GM18511 (cell line): Measurements from ENCODE around the gene SLC13A2.
"Not testable (repeated sequence)": the region's sequence is repeated elsewhere in the genome, so short reads cannot be mapped to it uniquely, and the experiment has no call there.

Source experiments
- ATAC-seq: cut with Tn5 transposase; IDR thresholded peaks from one replicate; pipeline ENCODE4 v1.9.1; 2021; ENCODE audit warnings: mild to moderate bottlenecking, moderate library complexity; ENCODE audit not compliant: unreplicated experiment

The SLC13A2 gene, protein sequence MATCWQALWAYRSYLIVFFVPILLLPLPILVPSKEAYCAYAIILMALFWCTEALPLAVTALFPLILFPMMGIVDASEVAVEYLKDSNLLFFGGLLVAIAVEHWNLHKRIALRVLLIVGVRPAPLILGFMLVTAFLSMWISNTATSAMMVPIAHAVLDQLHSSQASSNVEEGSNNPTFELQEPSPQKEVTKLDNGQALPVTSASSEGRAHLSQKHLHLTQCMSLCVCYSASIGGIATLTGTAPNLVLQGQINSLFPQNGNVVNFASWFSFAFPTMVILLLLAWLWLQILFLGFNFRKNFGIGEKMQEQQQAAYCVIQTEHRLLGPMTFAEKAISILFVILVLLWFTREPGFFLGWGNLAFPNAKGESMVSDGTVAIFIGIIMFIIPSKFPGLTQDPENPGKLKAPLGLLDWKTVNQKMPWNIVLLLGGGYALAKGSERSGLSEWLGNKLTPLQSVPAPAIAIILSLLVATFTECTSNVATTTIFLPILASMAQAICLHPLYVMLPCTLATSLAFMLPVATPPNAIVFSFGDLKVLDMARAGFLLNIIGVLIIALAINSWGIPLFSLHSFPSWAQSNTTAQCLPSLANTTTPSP

DNA sequence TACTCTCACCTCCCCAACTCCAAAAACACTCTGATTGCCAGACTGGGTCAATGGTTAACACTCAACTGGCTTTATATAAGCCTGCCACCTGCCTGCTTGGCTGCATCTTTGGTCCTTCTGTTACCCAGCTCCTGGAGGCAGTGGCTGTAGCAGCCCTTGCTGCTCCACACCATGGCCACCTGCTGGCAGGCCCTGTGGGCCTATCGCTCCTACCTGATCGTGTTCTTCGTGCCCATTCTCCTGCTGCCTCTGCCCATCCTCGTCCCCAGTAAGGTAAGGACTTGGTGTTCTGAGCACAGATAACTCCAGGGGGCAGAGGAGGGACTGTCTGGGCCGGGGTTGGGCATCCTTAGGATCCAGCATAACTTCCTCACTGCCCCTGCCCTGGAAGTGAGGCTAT lies at the start of gene SLC13A2:
Gene SLC13A2, plus strand, starts transcription at position 103 of the 400 bp plus-strand sequence. Its CDS starts 69 bp downstream, at position 172.
- ATAC-seq, result no peak

DNA sequence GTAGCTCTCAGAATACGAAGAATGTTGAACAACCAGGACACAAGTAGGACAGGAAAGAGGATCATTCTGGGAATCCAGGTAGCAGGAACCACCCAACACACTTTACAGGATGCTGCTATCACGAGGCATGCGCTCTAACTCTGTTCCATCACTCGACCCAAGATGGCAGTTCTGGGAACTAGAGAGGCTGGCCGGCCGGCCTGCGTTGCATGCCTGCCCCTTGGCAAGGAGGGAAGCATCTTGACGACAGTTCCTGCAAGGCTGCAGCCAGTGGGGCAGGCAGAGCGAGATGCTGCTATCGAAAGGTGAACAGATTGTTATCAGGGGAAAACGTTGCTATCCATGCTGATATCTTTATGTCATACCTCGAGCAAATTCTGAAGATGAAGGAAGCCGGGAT lies 48.2 kb upstream of the SLC13A2 start:
- no peak for ATAC-seq

DNA sequence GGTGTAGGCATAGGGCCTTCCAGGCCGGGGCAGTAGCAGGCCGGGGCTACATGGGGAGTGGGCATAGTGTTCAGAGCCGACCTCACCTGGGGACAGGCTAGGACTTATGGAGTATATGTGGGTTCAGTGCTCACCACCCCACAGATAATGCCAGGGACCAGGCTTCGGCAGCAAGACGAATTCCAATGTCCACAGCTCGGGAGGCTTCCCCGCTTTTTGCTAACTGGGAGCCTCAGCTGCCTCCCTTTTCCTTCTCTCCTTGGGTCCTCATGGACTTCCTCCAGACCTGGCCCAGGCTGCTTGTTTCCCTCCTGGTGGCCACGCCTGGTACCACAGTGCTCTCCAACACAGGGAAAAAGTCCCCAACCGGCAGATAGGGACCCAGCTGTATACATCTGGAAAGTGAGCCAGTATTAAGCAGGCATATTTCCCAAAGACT lies 47.3 kb upstream of the SLC13A2 start:
- no peak for ATAC-seq

DNA sequence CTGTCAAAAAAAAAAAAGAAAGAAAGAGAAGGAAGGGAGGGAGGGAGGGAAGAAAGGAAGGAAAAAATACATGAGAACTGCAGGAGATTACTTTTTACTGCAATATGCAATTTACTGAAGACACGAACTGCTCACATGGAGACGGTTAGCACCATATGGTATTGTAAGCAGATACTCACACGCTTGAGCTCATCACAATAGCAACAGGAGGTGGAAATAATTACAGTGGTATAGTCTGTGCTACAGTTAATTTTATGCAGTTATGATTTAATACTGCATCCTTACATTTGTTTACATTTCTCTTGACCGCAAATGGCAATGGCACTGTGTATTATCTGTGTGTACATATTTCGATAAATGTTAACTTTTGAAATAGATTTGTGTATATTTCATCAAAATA lies 46.1 kb upstream of the SLC13A2 start:
- ATAC-seq, result no peak

DNA sequence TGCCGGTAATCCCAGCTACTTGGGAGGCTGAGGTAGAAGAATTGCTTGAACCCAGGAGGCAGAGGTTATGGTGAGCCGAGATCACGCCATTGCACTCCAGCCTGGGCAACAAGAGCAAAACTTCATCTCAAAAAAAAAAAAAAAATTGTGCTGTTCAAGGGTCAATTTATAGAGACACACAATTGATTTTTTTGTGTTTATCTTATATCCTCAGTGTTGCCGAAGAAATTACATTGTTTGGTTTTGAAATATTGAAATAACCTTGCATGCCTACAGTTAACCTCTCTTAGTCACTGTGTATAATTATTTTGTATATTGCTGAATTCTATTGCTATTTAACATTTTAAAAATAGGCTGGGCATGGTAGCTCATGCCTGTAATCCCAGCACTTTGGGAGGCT lies 45.5 kb upstream of the SLC13A2 start:
- ATAC-seq, result not testable (repeated sequence)

DNA sequence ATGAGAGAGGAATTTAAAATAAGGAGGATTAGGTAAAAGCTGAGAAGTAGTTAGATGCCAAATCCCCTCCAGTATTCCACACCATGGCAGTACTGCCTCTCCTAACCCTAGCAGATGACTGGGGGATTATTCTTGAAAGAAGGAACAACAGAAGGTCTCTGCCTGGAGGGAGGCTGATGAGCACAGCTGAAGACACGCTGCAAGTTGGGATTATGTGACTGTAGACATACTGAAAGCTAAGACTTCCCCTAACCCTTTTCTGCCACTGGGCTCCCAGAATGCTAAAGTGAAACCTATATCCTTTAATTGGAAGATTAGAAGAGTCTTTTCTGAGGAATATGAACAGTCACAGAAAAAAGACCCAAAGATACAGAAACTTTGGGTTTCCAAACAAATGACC lies 39.7 kb upstream of the SLC13A2 start:
- ATAC-seq, result no peak

DNA sequence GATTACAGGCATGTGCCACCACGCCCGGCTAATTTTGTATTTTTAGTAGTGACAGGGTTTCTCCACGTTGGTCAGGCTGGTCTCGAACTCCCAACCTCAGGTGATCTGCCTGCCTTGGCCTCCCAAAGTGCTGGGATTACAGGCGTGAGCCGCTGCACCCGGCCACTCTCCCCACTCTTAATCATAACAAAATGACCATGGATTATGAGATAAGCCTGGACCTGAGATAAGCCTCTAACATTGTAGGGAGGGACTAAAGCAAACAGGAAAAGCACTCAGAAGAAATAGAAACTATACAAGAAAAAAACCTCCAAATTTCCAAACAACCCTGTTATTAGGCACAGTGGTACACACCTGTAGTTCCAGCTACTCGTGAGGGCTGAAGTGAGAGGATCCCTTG lies 39.1 kb upstream of the SLC13A2 start:
- not testable (repeated sequence) for ATAC-seq

DNA sequence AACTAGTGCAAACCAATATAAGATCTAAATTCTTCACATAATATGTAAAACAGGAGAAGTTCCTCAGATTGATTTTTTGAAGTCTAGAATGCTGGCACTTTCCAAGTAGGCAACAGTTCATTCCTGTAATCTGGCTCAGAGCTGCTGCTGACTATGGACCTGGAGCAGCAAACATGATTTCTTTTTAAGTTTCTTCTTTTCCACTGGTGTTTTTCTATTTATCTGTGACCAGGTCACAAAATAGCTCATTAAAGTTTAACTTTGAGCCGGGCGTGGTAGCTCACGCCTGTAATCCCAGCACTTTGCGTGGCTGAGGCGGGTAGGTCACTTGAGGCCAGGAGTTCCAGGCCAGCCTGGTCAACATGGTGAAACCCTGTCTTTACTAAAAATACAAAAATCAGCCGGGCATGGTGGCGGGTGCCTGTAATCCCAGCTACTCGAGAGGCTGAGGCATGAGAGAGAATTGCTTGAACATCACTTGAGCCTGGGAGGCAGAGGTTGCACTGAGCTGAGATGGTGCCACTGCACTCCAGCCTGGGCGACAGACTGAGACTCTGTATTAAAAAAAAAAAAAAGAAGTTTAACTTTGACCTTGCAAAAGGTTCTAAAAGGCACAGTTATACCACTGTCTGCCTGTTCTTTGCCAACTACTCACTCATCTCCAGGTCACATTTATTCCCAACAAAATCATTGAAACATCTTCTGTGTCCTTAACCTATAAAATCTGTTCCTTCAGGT lies 29.4 kb upstream of the SLC13A2 start:
- ATAC-seq, result no peak

DNA sequence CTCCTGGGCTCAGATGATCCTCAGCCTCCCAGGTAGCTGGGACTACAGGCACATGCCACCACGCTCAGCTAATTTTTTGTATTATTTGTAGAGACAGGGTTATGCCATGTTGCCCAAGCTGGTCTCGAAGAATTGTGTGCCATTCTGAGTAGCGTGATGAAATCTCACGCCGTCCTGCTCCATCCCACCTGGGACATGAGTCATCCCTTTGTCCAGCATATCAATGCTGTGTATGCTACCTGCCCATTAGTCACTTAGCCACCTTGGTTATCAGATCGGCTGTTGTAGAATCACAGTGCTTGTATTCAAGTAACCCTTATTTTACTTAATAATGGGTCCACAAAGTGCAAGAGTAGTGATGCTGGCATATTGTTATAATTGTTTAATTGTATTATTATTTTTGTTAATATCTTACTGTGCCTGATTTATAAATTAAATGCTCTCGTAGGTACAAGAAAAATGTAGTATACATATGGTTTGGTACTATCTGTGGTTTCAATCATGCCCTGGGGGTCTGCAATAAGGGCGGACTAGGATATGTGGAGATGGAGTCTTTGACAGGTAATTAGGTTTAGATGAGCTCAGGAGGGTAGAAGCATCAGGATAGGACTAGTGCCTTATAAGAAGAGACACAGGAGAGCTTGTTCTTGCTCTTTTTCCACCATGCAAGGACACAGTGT lies 26.6 kb upstream of the SLC13A2 start:
- no peak for ATAC-seq

DNA sequence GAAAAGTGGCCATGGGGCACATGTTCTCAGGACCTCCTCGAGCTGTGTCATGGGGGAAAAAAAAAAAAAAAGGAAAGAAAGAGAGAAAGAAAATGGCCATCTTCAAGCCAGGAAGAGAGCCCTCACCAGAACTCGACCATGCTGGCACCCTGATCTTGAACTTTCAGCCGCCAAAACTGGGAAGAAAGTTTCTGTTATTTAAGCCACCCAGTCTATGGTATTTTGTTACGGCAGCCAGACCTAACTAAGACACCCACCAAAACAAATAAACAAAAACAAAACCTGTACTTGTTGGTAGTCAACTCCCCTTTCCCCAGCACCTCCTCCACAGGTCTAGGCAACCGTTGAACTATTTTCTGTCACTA lies 26.1 kb upstream of the SLC13A2 start:
- ATAC-seq, result no peak

DNA sequence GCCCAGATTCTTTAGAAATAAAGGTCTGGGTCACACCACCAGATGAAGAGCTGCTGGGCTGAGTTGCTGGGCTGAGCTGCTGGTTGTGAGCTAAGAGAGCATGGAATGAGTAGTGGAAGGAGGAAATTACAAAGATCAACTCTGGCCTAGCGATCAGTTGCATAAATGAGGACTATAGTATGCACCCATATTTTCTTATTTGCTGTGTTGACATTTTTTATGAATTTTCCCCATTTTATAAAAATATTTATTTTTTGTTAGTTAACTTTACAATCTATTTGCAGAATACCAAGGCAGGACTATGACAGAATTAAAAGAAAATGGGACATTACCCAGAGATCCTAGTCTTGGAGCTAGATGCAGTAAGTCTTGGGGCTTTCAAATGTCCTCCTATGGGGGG lies 23.6 kb upstream of the SLC13A2 start:
- no peak for ATAC-seq

DNA sequence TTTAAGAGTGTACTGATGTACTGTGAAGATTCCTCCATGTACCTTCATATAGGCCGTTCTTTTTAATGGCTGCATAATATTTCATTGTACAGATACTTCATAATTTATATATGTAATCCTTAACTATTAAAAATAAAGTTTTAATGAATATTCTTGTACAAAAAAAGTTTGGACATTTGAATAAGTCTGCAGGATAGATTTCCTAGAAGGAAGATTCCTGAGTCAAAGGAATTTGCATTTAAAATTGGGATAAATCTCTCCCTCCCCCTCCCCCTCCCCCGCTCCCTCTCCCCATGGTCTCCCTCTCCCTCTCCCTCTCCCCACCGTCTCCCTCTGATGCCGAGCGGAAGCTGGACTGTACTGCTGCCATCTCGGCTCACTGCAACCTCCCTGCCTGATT lies 15.6 kb upstream of the SLC13A2 start:
- no peak for ATAC-seq

DNA sequence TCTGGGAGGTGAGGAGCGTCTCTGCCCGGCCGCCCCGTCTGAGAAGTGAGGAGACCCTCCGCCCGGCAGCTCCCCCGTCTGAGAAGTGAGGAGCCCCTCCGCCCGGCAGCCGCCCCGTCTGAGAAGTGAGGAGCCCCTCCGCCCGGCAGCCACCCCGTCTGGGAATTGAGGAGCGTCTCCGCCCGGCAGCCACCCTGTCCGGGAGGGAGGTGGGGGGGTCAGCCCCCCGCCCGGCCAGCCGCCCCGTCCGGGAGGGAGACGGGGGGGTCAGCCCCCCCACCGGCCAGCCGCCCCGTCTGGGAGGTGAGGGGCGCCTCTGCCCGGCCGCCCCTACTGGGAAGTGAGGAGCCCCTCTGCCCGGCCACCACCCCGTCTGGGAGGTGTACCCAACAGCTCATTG lies 14.6 kb upstream of the SLC13A2 start:
- not testable (repeated sequence) for ATAC-seq

DNA sequence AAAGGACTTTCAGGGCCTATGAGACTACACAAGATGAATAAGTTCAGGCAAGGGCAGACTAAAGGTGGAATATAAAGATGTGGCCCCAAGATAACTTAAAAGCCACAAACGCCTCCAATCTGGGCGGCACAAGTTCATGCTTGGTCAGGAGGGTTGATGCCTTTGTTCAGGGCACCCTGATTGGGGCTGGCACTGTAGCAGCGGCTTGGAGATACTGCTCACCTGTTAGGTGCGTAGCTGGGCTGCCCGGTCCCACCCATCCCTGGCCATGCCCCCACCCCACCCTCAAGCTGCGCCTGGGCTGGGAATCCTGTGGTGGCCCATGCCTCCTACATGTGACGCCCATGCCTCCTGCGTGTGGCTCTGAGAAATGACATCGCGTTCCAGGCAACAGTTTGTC lies 12.5 kb upstream of the SLC13A2 start:
- ATAC-seq, result no peak

DNA sequence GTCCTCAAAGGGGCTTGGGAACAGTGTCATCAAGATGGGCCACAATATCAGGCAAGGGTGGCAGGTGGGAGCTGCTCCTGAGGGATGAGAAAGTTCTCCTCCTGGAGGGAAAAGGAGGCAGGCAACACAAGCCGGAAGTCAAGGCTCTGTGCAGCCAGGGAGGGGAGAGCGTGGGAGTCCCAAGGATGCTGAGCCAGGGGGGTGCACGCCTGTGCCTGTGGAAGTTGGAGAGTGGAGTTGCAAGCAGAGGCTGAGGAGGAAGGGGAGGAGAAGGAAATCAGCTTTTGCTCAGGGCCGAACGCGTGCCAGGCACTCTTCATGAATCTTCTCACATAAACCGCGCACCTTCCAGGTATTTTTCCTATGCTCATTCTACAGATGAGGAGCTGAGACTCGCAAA lies 7.4 kb upstream of the SLC13A2 start:
- no peak for ATAC-seq

DNA sequence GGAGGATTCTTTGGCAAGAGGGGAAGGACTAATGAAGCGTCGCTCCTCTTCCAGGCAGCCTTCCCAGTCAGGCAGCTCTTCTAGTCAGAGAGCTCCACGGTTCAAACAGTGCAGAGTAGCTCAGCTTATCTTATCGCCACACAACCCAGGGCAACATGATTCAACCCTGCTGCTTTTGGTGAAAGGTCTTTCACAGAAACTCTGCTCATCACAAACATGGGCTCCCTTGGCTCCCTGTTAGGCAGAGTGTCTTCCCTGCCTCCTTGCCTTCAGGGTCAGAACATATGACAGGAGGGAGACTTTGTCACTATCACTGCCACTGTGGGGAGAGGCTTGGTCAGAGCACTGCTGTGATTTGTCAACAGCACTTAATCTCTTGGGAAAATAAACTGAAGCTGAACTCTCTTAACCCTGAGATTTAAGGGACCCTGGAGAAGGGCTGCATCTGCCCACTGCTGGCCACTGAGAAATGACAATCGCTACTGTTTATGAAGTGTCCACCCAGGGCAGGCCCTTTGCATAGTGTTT lies 6.9 kb upstream of the SLC13A2 start:
- no peak for ATAC-seq

DNA sequence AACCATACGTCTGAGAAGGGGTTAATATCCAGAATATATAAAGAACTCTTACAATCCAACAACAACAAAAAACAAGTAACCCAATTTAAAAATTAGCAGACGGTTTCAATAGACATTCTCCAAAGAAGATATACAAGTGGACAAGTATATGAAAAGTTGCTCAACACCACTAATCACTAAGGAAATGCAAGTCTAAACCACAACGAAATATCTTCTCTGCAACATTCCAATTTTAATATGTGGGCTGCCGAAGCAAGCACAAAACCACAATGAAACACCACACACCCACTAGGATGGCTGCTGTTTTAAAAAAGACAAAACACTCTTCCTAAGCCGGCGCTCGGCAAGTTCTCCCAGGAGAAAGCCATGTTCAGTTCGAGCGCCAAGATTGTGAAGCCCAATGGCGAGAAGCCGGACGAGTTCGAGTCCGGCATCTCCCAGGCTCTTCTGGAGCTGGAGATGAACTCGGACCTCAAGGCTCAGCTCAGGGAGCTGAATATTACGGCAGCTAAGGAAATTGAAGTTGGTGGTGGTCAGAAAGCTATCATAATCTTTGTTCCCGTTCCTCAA lies 5.9 kb upstream of the SLC13A2 start:
- no peak for ATAC-seq

DNA sequence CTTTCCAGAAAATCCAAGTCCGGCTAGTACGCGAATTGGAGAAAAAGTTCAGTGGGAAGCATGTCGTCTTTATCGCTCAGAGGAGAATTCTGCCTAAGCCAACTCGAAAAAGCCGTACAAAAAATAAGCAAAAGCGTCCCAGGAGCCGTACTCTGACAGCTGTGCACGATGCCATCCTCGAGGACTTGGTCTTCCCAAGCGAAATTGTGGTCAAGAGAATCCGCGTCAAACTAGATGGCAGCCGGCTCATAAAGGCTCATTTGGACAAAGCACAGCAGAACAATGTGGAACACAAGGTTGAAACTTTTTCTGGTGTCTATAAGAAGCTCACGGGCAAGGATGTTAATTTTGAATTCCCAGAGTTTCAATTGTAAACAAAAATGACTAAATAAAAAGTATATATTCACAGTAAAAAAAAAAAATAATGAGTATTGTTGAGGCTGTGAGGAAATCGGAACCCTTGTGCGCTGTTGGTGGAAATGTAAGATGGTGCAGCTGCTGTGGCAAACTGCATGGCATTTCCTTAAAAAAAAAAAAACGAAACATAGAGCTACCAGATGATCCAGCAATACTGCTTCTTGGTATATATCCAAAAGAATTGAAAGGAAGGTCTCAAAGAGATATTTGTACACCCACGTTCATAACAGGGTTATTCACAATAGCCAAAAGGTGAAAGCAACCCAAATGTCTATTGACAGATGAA lies 5.3 kb upstream of the SLC13A2 start:
- not testable (repeated sequence) for ATAC-seq

DNA sequence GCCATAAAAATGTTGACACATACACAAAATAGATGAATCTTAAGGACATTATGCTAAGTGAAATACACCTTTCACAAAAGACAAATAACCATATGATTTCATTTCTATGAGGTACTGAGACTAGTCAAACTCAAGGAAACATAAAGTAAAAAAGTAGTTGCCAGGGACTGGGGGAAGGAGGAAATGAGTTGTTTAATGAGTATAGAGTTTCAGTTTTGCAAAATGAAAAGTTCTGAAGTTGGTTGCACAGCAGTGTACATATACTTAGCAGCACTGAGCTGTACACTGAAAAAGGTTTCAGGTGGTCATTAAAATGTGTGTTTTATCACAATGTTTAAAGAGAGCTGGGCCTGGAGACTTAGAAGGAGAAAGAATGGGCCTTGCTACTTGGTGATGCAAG lies 4.7 kb upstream of the SLC13A2 start:
- ATAC-seq, result no peak

DNA sequence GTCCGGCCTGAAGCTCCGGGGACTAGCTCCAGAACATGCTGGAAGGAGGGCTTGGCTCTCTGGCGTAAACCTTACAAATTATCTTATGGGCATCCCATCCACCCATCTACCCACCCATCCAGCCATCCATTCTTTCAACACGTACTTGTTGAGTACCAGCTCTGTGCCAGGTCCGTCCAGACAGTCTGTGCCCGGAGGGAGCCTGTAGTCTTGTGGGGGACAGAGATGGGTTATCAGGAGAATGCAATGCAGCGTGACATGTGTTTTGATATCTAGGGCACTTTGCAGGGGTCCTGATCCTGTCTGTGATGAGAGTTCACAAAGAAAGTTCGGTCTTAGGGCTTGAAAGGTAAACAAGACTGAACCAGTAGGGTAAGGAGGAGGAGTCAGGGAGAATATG lies 4.1 kb upstream of the SLC13A2 start:
- no peak for ATAC-seq
